HG03159 (cell line): ENCODE results near the gene PCNX2.
A peak's percentile ranks its signal among the peaks of the same experiment; 100 is the strongest.
"Not testable (repeated sequence)": the region's sequence is repeated elsewhere in the genome, so short reads cannot be mapped to it uniquely, and the experiment has no call there.

Experiments used
- ATAC-seq: cut with Tn5 transposase; IDR thresholded peaks from one replicate; pipeline ENCODE4 v1.9.1; 2021; ENCODE audit warnings: mild to moderate bottlenecking, moderate library complexity; ENCODE audit not compliant: unreplicated experiment

Gene PCNX2

DNA sequence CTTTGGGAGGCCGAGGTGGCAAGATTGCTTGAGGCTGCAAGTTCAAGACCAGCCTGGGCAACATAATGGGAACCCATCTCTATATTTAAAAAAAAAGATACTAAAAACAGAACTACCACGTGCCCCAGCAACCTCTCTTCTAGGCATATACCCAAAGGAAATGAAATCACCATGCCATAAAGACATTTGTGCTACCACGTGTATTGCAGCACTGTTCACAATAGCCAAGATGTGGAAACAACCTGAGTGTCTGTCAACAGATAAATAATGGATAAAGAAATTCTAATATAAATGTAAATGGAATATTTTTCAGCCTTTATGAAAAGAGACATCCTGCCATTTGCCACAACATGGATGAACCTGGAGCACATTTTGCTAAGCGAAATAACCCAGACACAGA, 128.6 kb downstream of the PCNX2 start:
- ATAC-seq = no peak

DNA sequence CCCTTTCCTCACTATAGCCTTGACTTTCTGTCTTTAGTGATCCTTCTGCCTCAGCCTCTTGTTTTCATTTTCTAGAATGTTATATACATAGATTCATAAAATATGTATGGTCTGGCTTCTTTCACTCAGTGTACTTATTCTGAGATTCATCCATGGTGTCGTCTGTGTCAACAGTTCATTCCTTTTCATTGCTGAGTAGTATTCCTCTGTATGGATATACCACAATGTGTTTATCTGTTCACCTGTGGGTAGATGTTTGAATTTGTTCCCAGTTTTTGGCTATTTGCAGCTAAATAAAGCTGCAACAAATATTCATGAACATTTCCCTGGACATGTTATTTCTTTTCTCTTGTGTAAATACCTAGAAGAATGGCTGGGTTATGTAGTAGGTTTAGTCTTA, 131.8 kb downstream of the PCNX2 start:
- ATAC-seq = no peak

DNA sequence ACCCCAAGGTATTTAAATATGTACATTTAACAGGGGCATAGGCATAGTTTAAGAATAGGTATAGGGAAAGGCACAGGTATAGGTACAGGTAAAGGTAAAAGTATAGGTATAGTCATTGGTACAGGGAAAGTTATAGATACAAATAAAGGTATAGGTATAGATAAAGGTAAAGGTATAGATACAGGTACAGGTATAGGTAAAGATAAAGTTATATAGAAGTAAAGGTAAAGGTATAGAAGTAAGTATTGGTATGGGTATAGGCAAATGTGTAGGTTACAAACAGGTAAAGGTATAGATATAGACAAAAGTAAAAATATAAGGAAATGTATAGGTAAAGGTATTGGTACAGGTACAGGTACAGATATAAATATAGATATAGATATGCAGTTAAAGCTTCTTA, 137.2 kb downstream of the PCNX2 start:
- no peak for ATAC-seq

DNA sequence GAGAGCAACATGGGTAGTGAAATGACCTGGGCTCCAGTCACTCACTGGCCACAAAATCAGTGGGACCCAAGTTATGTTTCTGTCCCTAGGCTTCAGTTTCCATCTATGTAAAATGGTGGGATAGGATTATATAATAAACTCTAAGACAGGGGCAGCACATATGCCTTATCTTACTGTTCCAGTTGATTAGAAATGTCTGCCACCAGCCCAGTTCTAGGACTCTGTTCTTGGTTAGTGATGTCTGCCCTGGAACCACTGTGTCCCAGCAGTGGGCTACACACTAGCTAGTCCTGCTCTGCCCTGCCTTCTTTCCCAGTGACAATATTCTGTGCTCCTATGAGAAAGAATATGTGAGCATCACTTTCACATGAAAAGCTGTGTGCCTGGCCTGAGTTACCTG, 138.3 kb downstream of the PCNX2 start:
- no peak for ATAC-seq

DNA sequence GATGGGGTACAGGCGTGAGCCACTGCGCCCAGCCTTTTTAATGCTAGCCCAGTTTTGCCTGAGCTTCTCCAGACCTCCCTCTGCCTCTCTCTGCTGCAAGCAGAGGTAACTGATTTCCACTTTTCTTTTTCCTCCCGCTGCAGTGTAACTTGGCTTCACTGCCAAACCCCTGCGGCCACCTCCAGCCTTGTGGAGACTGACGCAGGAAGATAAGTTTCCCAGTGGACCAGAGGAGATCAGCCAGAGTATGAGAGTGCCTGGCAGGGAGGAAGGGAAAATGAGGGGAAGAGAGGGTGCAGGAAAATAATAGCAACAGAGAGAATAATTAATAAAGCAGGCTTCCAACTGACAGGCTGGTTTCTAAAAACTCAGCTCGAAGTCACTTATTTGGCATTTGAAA, 143.7 kb downstream of the PCNX2 start:
- no peak for ATAC-seq

DNA sequence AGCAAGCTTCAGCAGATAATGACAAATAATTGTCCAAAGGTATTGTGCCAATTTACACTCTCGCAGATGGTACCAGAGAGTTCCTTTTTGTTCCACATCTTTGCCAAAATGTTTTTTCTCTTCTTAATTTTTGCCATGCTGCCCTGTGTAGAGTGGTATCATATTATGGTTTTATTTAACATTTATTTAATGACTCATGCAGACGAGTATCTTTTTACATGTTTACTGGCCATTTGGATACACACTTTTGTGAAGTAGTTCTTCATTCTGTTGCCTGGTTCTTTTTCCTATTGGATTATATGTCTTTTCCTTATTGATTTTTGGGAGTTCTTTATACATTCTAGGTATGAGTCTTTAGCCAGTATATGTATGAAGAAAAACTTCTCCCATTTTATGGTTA, 151.1 kb downstream of the PCNX2 start:
- ATAC-seq = no peak

DNA sequence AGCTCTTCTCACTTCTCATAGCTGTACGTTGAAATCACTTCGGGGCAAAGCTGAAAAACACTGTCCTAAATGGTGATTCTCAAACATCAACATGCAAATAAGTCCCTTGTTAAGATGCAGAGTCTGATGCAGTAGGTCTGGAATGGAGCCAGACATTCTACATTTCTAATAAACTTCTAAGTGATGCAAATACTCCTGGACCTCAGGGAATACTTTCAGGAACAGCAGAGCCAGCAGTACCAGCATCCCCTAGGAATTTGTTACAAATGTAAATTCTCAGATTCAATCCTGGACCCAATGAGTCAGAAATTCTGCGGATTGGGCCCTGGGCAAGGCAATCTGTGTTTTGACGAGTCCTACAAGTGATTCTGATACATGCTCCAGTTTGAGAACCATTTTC, 152.3 kb downstream of the PCNX2 start:
- no peak for ATAC-seq

DNA sequence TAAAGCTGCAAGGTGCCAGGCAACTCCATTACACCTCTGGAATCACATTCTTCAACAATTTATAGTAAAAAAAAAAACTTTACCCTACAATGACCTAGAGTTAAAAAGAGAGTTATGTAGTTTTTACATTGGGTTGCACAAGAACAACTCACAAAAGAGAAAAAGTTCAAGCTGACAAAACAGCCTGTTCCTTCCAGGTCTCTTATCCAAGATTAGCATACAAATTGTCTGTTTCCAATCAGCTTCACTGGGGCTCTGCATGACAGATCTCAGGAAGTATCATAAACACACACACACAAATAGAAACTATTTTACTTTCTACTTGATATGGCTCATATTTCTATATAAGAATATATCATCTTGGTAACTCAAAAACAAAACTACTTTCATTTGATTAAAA, 154.6 kb downstream of the PCNX2 start:
- ATAC-seq = no peak

DNA sequence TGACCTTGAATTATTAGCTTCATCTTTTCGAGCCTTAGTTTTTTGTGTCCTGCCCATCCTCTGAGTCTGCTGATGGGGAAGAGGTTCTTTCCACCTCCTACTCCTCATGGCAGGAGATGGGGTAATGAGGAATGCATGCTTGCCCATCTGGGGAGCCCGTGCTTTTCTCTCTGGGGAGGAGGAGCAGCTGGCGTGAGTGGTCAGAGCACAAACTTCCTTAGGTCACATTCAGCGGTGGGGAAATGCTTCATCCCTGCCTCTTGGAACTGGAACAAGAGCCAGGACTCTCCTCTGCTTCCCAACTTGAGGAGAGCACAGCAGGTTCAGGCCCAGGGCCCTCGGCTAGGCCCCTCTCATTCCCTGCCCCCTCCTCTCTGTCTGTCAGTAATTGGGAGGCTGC, 155.0 kb downstream of the PCNX2 start:
- ATAC-seq = no peak

DNA sequence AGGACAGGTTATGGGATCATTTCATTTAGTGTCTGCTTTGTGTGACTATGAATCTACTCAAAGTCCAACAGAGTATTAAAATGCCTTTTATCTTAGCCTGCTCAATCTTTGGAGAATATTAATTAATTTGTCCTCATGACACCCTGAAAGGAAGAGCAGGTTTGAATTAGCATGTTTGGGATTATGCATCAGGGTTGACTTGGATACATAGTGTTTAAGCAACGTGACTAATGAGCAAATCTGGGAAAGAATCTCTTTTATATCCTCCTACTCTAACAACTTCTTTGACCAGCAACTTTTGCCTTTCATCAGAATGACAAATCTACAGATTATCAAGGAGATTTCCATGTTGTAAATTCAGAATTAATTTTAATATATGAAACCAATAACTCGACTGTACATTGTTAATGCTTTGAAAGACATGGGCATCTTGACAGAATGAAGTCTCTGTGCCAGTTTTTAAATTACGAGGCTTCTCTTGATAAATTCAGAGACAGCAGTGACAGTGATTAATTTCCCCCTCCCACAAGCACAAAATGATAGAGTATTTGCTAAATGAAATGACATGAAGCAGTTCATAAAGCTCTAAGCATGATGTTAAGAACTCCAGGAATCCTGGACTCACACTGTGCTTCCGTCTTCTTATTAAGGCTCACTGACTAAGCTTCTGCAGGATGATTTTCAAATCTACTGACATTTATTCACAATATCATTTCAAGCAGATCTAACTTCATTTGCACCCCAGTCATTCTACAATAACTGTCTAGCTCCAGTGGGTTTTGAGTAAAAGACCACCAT, 156.5 kb downstream of the PCNX2 start:
- no peak for ATAC-seq

DNA sequence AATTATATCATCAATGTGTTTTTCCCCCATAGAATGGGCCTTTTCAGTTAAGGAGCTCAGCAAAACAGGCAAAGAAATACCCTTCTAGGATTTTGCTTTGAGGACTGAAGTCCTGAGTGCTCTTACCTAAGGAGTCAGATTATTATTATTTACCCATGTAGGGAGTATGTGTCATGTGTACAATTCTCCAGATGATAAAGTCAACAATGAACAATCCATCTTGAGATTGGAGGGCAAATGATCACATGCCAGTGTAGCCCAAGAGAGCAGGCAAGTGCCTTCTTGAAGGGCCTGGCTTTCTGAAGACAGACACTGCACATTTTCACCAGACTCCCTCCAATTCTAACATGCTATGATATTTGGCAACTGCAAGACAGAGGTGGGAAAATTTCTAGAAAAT, 159.7 kb downstream of the PCNX2 start:
- no peak for ATAC-seq

DNA sequence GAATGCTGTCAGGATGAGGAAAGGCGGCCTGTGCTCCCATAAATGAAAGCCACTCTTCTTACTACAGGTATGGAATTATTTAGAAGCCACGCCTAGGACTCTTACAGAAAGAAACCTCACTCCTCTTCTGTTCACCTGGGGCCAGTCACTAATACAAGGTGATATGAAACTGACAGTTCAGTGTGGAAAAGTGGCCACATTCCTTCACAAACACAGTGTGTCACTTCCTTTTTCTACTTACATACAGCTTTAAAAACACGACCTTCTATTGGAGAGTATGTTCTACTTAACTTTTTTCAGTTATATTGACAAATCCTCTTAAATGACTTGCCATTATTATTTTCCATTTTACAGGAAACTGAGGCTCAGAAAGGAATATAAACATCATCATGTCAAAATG, 163.1 kb downstream of the PCNX2 start:
- ATAC-seq = no peak

DNA sequence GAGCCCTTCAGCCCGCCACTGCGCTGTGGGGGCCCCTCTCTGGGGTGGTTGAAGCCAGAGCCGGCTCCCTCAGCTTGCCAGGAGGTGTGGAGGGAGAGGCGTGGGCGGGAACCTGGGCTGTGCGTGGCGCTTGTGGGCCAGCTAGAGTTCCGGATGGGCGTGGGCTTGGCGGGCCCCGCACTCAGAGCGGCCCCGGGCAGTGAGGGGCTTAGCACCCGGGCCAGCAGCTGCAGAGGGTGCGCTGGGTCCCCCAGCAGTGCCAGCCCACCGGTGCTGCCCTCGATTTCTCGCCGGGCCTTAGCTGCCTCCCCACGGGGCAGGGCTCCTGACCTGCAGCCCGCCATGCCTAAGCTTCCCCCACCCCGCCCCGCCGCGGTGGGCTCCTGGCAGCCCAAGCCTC, 166.5 kb downstream of the PCNX2 start:
- ATAC-seq = not testable (repeated sequence)

DNA sequence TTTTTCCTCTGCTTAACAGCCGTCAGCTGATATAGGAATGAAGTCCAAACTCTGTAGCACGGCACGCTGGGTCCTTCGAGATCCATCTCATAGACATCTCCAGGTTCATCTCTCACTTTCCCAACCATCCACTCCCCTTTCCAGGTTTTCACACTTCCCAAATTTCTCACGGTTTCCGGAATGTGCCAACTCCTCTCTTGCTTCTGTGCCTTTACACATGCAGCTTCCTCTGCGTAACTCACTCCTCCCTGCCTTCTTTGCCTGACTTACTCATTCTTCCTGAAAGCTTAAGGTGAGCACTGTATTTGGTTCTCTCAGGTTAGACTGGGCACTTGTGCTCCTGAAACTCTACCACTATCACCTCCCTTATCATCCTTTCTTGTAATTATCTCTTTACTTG, 168.4 kb downstream of the PCNX2 start:
- ATAC-seq = no peak

DNA sequence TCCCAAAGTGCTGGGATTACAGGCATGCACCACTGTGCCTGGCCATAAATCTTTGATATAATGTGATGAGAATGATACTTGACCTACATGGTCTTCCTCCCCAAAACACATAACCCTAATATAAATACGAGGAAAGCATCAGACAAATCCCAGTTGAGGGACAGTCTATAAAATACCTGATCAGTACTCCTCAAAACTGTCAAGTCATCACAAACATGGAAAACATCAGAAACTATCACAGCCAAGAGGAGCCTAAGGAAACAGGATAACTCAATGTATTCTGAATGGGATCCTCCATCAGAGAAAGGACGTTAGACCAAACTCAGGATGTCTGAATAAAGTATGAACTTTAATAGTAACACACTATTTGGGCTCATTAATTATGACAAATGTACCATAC, 172.7 kb downstream of the PCNX2 start:
- no peak for ATAC-seq

DNA sequence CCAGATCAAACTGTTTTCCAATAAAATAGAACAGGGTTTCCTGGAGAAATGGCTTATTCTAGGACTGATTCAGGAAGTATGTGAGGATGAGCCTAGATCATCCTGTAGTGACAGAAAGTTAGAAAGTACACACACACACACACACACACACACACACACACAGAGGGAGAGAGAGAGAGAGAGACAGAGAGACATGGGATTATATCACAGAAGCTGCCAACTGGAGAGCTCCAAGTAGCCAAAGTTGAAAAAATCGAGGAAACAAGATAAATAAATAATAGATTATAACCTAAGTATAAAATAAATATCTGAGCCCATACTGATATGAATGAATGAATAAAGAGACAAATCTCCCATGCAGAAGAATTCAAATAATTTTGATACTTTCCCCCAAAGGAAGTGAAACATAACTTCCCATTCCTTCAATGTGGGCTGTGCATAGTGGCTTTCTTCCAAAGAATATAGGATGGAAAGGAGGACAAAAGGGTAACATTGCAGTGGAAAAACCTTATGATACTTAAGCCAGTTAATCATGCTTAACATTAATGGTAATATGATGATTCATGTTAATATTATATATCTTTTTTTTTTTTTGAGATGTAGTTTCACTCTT, 173.5 kb downstream of the PCNX2 start:
- ATAC-seq = no peak

DNA sequence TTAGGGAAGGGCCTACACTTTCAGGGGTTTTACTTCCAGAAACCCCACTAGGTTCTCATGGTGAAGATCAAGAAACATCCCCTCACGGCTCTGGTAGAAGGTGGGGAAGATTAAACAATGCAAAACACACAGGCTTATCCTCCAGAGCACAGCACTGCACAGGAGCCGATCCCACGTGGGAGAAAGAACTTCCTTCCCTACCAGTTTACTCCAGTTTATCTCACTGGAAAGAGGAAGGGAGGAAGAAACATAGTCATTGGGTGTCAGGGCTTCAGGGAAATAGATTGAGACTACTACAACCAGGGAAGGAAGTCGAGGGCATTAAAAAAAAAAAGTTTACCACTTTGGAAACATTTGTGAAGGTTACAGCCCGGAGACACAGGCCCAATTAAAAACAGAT, 180.7 kb downstream of the PCNX2 start:
- ATAC-seq = no peak

DNA sequence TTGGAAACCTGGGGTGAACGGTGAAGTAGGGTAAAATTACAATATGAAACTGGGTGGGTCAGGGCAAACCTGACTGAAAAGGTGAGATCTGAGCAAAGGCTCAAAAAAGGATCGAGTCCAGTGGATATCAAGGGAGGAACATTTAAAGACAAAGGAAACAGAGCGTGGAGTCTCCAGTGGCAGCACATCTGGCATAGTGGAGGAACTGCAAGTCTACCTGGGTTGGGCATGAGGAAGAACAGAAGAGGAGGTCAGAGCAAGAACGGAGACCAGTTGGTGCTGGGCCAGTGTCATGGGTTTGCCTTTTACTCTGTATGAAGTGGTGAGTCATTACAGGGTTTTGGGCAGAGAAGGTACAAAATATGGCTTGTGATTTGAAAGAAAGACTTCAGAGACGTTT, 181.4 kb downstream of the PCNX2 start:
- ATAC-seq = no peak

DNA sequence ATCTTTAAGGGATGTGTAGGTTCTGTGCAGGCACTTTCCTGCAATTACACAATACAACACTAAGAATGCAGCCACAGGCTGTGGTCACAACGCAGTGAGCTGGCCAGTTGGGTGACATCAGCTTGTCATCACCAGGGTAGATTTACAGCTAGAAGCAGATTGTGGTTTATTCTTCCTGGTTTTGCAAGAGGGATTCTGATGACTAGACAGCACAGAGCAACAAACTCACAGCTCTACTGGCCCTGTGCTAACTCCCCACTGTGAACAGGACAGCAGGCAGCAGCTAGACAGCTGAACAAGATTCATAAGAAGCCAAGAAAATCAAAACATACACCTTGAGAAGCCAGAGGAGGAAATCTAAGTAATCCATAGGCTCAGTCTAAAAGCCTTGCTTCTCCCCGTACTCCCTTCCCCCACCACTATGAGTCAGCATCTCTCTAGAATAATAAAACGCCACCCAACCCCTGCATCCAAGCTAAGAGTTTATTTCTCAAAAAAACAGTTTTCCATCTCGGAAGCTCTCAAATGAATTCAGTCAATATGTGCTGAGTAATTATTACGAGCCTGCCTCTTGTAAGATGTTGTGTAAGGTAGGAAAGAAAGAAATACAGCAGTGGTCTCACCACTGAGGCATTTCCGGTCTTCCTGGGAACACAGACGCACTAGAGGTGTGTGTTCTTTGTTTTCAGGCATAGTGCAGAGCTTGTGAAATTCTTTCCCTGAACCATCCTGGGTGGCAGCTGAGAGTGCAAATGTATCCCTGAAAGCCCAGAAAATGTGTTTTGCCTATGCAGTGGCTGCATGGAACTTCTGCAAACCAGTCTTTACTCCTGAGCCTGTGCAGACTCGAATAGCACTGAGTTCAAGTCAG, 182.3 kb downstream of the PCNX2 start:
- ATAC-seq = peak; percentile 72

DNA sequence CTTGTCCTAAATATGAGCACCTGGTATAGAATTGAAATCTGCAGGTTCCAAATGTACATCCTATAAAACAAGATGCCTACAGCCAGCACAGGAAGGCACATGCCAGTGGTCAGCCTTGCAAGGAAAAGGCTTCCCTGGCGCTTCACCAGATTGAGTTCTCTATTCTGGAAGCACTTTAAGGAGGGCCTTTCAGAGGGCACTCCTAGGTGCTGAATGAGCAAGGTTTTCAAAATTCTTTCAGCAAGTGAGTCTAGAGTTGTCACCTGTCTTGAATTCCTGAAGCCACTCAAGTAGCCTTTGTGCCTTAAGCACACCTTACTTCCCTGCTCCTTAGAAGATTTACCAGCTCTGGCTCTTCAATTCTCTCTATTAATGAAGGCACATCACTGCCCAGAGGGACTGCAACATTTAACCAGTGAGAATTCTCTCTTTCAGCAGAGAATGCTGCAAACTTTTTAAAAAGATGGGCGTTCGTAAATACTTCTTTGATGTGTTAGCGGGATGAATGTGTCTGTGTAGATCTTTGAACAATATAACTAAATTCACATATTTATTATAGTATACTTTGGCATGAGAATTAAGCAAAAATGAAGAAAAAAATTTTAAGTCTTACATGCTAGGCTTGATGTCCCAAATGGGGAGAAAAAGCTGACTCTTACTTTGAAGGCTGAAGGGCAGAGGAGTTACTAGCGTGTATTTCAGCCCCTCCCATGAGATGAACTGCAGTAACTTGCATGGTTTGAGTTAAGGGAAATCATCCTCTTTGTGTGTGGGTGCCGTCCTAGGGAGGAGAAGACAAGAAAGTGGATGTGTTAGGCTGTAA, 183.1 kb downstream of the PCNX2 start:
- peak; percentile 32 for ATAC-seq

DNA sequence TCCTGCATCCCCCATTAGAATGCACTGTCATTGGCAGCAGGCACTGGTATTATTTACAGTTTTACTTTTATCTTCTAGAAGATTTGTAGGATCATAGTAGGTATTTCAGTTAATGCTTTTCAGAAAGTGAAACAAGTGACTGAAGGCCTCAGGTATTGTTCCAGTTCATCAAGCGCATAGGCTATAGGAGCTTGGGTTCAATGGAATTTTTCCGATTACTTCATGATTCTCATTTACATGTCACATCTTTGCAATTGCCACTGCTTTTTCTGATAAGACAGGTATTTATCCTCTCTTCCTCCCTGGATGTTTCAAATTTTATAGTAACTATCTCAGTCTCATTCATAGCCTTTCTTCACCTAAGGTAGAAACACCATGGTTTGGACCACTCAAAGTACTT, 183.8 kb downstream of the PCNX2 start:
- no peak for ATAC-seq
